B cell (primary cell): ENCODE measurements around the gene PRKD2. TPM values are rescaled to one million over a fixed set of nuclear protein-coding genes. Genes with fewer than 3 reads are reported as not detected.

Experiments used
- ATAC-seq: fragments of 200-7000 bp; cut with Tn5 transposase; one replicate; pipeline ENCODE4 v1.10.0; 2021; ENCODE audit warnings: low read depth, mild to moderate bottlenecking, moderate number of reproducible peaks, moderate library complexity
- CTCF ChIA-PET: fragments of 350-600 bp; sonication (Branson Sonifier 250); formaldehyde crosslinking; loops from one replicate; lab custom pipeline; 2021; ENCODE audit warnings: antibody characterized with exemption, inconsistent platforms; lab: Charles Lee
- POLR2A ChIA-PET: fragments of 350-600 bp; sonication (Branson Sonifier 250); formaldehyde crosslinking; loops from one replicate; lab custom pipeline; 2021; ENCODE audit warnings: antibody characterized with exemption; lab: Charles Lee
- DNase-seq: peaks from one replicate; pipeline ENCODE4 v3.0.0; 2013
- H2AFZ ChIP-seq: 2 replicates; pipeline ENCODE4 v1.6.1; 2012; ENCODE audit warnings: mild to moderate bottlenecking, low read depth, low read length; ENCODE audit not compliant: insufficient read depth, poor library complexity, severe bottlenecking
- H3K27ac ChIP-seq, 2 donors: 1 replicate in 1 of 2; 2 replicates in 1 of 2; pipeline ENCODE4 v1.5.1; 2012 to 2013; ENCODE audit warnings: low read length in 2 of 2, mild to moderate bottlenecking in 2 of 2, moderate library complexity in 1 of 2
- H3K27me3 ChIP-seq, 4 experiments: fragments of 200-600 bp in 1 of 4; sonication (generic) in 1 of 4; replicated peaks in 1 of 4; 1 replicate in 2 of 4; 2 replicates in 2 of 4; pipeline versions ENCODE4 v1.6.1 to v1.7.0; 2013 to 2016; ENCODE audit warnings: low read length in 3 of 4, mild to moderate bottlenecking in 2 of 4, mixed read lengths in 1 of 4, moderate library complexity in 1 of 4; ENCODE audit not compliant: insufficient read depth in 4 of 4, control insufficient read depth in 3 of 4; ENCODE audit errors: control extremely low read depth in 1 of 4
- H3K36me3 ChIP-seq, 2 experiments: replicated peaks in 1 of 2; 1 replicate in 1 of 2; 2 replicates in 1 of 2; pipeline versions ENCODE4 v1.6.1 to v1.7.1; 2013; ENCODE audit warnings: low read length in 1 of 2; ENCODE audit not compliant: insufficient read depth in 2 of 2, control insufficient read depth in 1 of 2; ENCODE audit errors: control extremely low read depth in 1 of 2, extremely low read depth in 1 of 2
- H3K4me1 ChIP-seq, 2 donors: fragments of 200-600 bp in 1 of 2; sonication (generic) in 1 of 2; 1 replicate in 1 of 2; 2 replicates in 1 of 2; pipeline versions ENCODE4 v1.5.1 to v1.6.1; 2013 to 2017; ENCODE audit warnings: low read length in 2 of 2; ENCODE audit not compliant: control insufficient read depth in 2 of 2, insufficient read depth in 2 of 2
- H3K4me2 ChIP-seq: replicated peaks from 2 replicates; pipeline ENCODE3; 2012; ENCODE audit warnings: mild to moderate bottlenecking, low read depth, low read length; ENCODE audit not compliant: poor library complexity, severe bottlenecking
- H3K4me3 ChIP-seq, 5 experiments: fragments of 200-600 bp in 1 of 5; sonication (generic) in 1 of 5; 1 replicate in 3 of 5; 2 replicates in 2 of 5; pipeline versions ENCODE4 v1.5.1 to v1.7.0; 2011 to 2016; ENCODE audit warnings: low read length in 4 of 5, mild to moderate bottlenecking in 4 of 5, low read depth in 2 of 5, control low read depth in 1 of 5, moderate library complexity in 1 of 5; ENCODE audit not compliant: insufficient read depth in 1 of 5; ENCODE audit errors: control extremely low read depth in 1 of 5, extremely low read depth in 1 of 5
- H3K79me2 ChIP-seq: fragments of 200-600 bp; sonication (generic); one replicate; pipeline ENCODE4 v1.6.0; 2016; ENCODE audit warnings: low read length; ENCODE audit not compliant: control insufficient read depth, insufficient read depth
- H3K9ac ChIP-seq: fragments of 200-600 bp; sonication (generic); 2 replicates; pipeline ENCODE4 v1.6.1; 2017; ENCODE audit warnings: mild to moderate bottlenecking, low read length, moderate library complexity
- H3K9me3 ChIP-seq, 3 donors: one replicate each; pipeline versions ENCODE4 v1.6.1 to v1.7.1; 2013; ENCODE audit warnings: low read length in 2 of 3; ENCODE audit not compliant: control insufficient read depth in 2 of 3, insufficient read depth in 1 of 3; ENCODE audit errors: control extremely low read depth in 1 of 3
- H4K20me1 ChIP-seq: 2 replicates; pipeline ENCODE4 v1.6.0; 2012; ENCODE audit warnings: mild to moderate bottlenecking, low read length; ENCODE audit not compliant: insufficient read depth, control insufficient read depth, poor library complexity, severe bottlenecking
- H3K27ac Mint-ChIP-seq: one replicate; pipeline ENCODE4 v1.8.0; 2021; ENCODE audit warnings: mixed read lengths
- H3K27me3 Mint-ChIP-seq: one replicate; pipeline ENCODE4 v1.8.0; 2021; ENCODE audit warnings: mixed read lengths
- H3K4me1 Mint-ChIP-seq: one replicate; pipeline ENCODE4 v1.8.0; 2021; ENCODE audit warnings: mixed read lengths
- H3K4me3 Mint-ChIP-seq: one replicate; pipeline ENCODE4 v1.8.0; 2021; ENCODE audit warnings: mixed read lengths
- H3K9me3 Mint-ChIP-seq: one replicate; pipeline ENCODE4 v1.8.0; 2022; ENCODE audit warnings: mixed read lengths; ENCODE audit not compliant: insufficient read depth
- CTCF ChIP-seq: fragments of 200-600 bp; IDR thresholded peaks from one replicate; pipeline ENCODE4 v1.8.0; 2022; ENCODE audit warnings: antibody characterized with exemption, mild to moderate bottlenecking
- EZH2 ChIP-seq: IDR thresholded peaks from 2 replicates; pipeline ENCODE4 v1.6.1; 2012; ENCODE audit warnings: borderline replicate concordance, low read depth, mild to moderate bottlenecking, moderate library complexity, low read length; ENCODE audit not compliant: insufficient read depth, poor library complexity, severe bottlenecking
- WGBS: methylation state at CpG from one replicate; pipeline ENCODE4 v1.1.5; 2013; ENCODE audit warnings: missing lambda C conversion rate; ENCODE audit not compliant: insufficient coverage; 5-methylcytosine and 5-hydroxymethylcytosine counted together
- intact Hi-C: fragments of 100-400 bp; cut with micrococcal nuclease; formaldehyde crosslinking; loops from one replicate; pipeline ENCODE4 v1.10.0; 2022
- polyA plus RNA-seq: library from polyadenylated mRNA; depleted of rRNA; stranded (reverse); fragments of >200 nt; gene quantifications from 2 replicates; pipeline ENCODE4 v1.2.3, GENCODE V29; 2012
- total RNA-seq, 2 donors: library from RNA; stranded (reverse); fragments of 120-200 nt in 1 of 2; gene quantifications; 1 replicate in 1 of 2; 2 replicates in 1 of 2; pipeline versions ENCODE4 v1.2.3 to v1.2.4, GENCODE V29; 2013 to 2022

The PRKD2 gene
- total and polyA plus RNA-seq, 2 donors (not counting 1 experiment from before 2014, with no cell fraction given), result 192 to 208 TPM

DNA sequence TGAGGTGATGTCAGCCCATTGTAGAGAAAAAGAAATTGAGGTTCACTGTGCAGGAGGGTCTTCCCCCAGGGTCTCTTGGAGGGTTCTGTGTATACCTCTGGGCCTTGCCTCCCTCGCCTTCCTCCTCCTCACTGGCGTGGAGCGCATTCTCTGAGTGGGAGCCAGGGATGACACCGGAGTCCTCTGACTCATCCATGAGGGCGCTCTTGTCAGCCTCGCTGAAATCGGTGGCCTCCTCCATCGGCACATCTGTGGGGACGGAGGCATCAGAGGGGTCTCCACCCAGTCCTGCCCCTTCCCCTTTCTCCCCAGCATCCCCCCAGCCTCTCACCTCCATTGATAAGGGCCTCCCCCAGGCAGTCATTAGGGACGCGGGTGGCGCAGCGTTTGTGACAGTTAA, 16.2 kb downstream of the PRKD2 start:
- H3K9me3 ChIP-seq, result no peaks in the 10 kb centered on the region
- TF ChIP-seq CTCF (no peak), EZH2 (no peak)
- Mint-ChIP-seq H3K4me1 (peaks cover 10% of the 10 kb centered on the region), H3K27me3 (no peaks in the 10 kb centered on the region), H3K9me3 (no peaks in the 10 kb centered on the region), H3K4me3 (no peak overlapping the region), H3K27ac (no peak overlapping the region)
- CTCF ChIA-PET, result interaction anchor here (10.2 kb wide), 1 partner anchor 24 kb away, joined by 353 read pairs; no protein-coding TSS in a partner anchor
- 99% methylated on average over 9 of the region's 13 CpGs for WGBS
- H3K4me2 ChIP-seq, result no peak overlapping the region
- no peak overlapping the region for H3K4me3 ChIP-seq
- H3K4me1 ChIP-seq, result peaks cover 3 to 8% of the 10 kb centered on the region in 2 donors
- no peak overlapping the region for H2AFZ ChIP-seq
- no peak overlapping the region for H3K9ac ChIP-seq
- ATAC-seq (no peak), DNase-seq (no peak)
- intact Hi-C loops, result no loop called here
- H3K36me3 ChIP-seq, result peaks cover 7 to 92% of the 10 kb centered on the region in 2 experiments
- POLR2A ChIA-PET, result no interaction called here
- H3K27me3 ChIP-seq, result no peaks in the 10 kb centered on the region
- peaks cover 78% of the 10 kb centered on the region for H3K79me2 ChIP-seq
- H4K20me1 ChIP-seq, result peaks cover 100% of the 10 kb centered on the region
- H3K27ac ChIP-seq, result no peak overlapping the region

- ChIA-PET POLR2A (interaction anchor here (0.6 kb wide), 1 partner anchor 10 kb away, joined by 3 read pairs; no protein-coding TSS in a partner anchor), CTCF (interaction anchor here (1.0 to 10.2 kb wide), 3 partner anchors 26 to 55 kb away, joined by 3 to 353 read pairs (median 3); no protein-coding TSS in a partner anchor)
- H3K4me3 Mint-ChIP-seq, result no peak overlapping the region
- Histone ChIP-seq H2AFZ (no peak overlapping the region), H3K79me2 (peaks cover 74% of the 10 kb centered on the region), H3K4me3 (no peak overlapping the region), H3K36me3 (peaks cover 12 to 97% of the 10 kb centered on the region in 2 experiments), H3K4me2 (no peak overlapping the region), H3K27ac (no peak overlapping the region), H3K9ac (no peak overlapping the region), H3K27me3 (no peaks in the 10 kb centered on the region), H4K20me1 (peaks cover 100% of the 10 kb centered on the region), H3K9me3 (no peaks in the 10 kb centered on the region), H3K4me1 (no peaks in the 10 kb centered on the region)
- H3K9me3 Mint-ChIP-seq, result no peaks in the 10 kb centered on the region
- DNase-seq (no peak), ATAC-seq (no peak)
- intact Hi-C loops, result no loop called here
- WGBS, result 98% methylated on average over 10 of the region's 11 CpGs
- H3K27ac Mint-ChIP-seq, result no peak overlapping the region
- H3K4me1 Mint-ChIP-seq, result no peaks in the 10 kb centered on the region
- no peak for TF ChIP-seq CTCF
- TF ChIP-seq EZH2, result no peak
- H3K27me3 Mint-ChIP-seq, result no peaks in the 10 kb centered on the region
Observed at GRCh38 chr19:46698395-46699321, 18.3 kb downstream of the PRKD2 start.
